Activated CD8-positive, alpha-beta T cell treated with anti-CD3 and anti-CD28 coated beads, Interleukin-2, amount 10 ng/mL, durations not matched to agents 7 days and 5 days (primary cell): ENCODE results near the gene CASZ1. TPM values are rescaled to one million over a fixed set of nuclear protein-coding genes. Genes with fewer than 3 reads are reported as not detected.

ENCODE experiments used
- ATAC-seq: fragments of 150-1000 bp; cut with Tn5 transposase; one replicate; pipeline ENCODE4 v1.10.0; 2021; ENCODE audit warnings: moderate library complexity
- CTCF ChIA-PET: fragments of 350-600 bp; sonication (Branson Sonifier 250); formaldehyde crosslinking; loops from one replicate; lab custom pipeline; 2021; ENCODE audit warnings: antibody characterized with exemption; lab: Charles Lee
- POLR2A ChIA-PET: fragments of 350-600 bp; sonication (Branson Sonifier 250); formaldehyde crosslinking; loops from one replicate; lab custom pipeline; 2021; ENCODE audit warnings: antibody characterized with exemption; lab: Charles Lee
- DNase-seq: peaks from one replicate; pipeline ENCODE4 v3.0.0-alpha.2; 2020
- H3K27ac Mint-ChIP-seq: one replicate; pipeline ENCODE4 v1.8.0; 2021; ENCODE audit warnings: mild to moderate bottlenecking, mixed read lengths
- H3K27me3 Mint-ChIP-seq: one replicate; pipeline ENCODE4 v1.8.0; 2021; ENCODE audit warnings: low read depth, mixed read lengths
- H3K36me3 Mint-ChIP-seq: one replicate; pipeline ENCODE4 v1.8.0; 2021; ENCODE audit warnings: low read depth, mixed read lengths
- H3K4me1 Mint-ChIP-seq: one replicate; pipeline ENCODE4 v1.8.0; 2021; ENCODE audit warnings: low read depth, mixed read lengths
- H3K4me3 Mint-ChIP-seq: one replicate; pipeline ENCODE4 v1.8.0; 2021; ENCODE audit warnings: mild to moderate bottlenecking, mixed read lengths
- H3K9me3 Mint-ChIP-seq: one replicate; pipeline ENCODE4 v1.8.0; 2022; ENCODE audit warnings: mixed read lengths; ENCODE audit not compliant: insufficient read depth
- total RNA-seq, 2 experiments: library from RNA; stranded (reverse); gene quantifications; one replicate each; pipeline ENCODE4 v1.2.3, GENCODE V29; 2021

The CASZ1 gene
- total RNA-seq, 2 experiments from 2014 or later, result 9.9 to 10.2 TPM

DNA sequence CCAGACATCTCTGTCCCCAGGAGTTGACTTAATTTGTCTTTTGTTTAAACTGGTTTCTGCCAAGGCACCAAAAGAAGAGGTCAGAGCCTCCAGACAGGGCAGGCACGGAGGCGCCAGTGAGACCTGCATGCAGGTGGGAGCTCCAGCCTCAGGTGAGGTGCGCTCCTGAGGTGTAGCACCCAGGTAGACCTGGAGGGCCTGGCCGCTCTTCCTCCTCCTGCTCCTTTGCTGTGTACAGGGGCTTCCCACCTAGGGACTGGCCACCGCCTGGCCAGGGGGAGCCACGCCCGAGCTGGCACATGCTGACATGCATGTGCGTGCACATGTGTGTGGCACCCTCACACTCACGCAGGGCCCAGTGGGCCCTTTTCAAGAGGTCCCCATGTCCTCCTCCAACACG lies 163.0 kb downstream of the CASZ1 start:
- Mint-ChIP-seq H3K4me3 (no peak overlapping the region), H3K27me3 (peaks cover 2% of the 10 kb centered on the region), H3K27ac (no peak overlapping the region), H3K9me3 (no peaks in the 10 kb centered on the region), H3K4me1 (peaks cover 2% of the 10 kb centered on the region), H3K36me3 (no peaks in the 10 kb centered on the region)
- ChIA-PET POLR2A (no interaction called here), CTCF (no interaction called here)
- DNase-seq (no peak), ATAC-seq (no peak)

DNA sequence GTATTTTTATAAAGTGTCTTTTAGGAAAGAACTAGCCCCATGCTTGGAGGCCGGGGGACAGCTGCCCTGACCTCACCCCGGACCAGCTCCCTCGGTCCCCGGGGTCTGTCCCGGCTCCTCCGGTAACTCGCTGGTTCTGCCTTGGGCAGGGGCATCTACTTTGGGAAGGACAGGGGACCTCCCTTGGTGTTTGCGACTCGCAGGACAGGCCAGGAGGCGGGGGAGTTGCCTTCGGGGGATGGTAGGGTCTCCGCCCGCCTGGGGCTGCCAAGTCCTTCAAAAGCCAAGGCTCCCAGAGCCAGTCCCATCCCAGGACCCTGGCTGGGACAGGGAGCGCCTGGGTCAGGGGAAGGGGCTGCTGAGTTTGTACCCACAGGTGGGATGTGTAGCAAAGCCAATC lies 163.8 kb downstream of the CASZ1 start:
- ChIA-PET POLR2A (no interaction called here), CTCF (no interaction called here)
- Mint-ChIP-seq H3K27me3 (peaks cover 2% of the 10 kb centered on the region), H3K27ac (no peak overlapping the region), H3K9me3 (no peaks in the 10 kb centered on the region), H3K36me3 (no peaks in the 10 kb centered on the region), H3K4me1 (peaks cover under 1% of the 10 kb centered on the region), H3K4me3 (no peak overlapping the region)
- ATAC-seq (no peak), DNase-seq (no peak)

DNA sequence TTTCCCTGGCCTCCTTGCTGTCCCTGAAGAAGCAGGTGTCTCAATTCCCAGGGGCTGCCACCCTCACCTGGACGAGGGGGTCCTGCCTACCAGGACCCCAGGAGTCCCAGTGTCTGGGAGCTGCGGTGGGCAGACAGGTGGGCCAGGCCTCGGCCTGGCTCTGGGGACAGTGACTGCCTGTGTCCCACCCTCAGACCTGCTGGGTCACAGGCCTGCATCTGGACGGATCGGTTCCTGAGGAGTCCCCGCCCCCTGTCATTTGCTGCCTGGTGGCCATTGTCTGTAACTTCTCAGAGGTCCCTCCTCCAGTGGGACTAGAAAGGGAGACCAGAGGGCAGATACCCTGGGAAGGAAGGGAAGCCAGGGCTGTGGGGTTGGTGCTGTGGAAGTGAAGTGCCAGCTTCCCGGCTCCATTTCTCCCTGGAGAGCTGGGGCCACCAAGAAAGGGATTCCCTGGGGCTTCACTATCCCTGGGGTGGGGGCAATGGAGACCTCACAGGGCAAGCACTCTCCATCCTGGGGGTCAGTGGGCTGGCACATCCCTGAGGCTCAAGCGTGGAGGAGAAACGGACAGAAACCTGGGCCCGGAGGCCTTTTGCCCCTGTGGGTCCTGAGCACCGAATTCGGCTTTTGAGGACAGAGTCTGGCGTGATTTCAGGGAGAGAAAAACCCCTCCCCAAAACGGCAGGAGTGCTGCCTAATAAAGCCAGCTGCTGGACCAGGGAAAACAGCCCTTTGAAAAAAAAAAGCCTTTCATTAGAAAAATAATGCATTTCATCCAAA lies 164.4 kb downstream of the CASZ1 start:
- Mint-ChIP-seq H3K9me3 (no peaks in the 10 kb centered on the region), H3K27ac (no peak overlapping the region), H3K4me3 (no peak overlapping the region), H3K27me3 (no peaks in the 10 kb centered on the region), H3K4me1 (no peaks in the 10 kb centered on the region), H3K36me3 (no peaks in the 10 kb centered on the region)
- CTCF ChIA-PET, result no interaction called here
- POLR2A ChIA-PET, result no interaction called here
- no peak for DNase-seq
- no peak for ATAC-seq

DNA sequence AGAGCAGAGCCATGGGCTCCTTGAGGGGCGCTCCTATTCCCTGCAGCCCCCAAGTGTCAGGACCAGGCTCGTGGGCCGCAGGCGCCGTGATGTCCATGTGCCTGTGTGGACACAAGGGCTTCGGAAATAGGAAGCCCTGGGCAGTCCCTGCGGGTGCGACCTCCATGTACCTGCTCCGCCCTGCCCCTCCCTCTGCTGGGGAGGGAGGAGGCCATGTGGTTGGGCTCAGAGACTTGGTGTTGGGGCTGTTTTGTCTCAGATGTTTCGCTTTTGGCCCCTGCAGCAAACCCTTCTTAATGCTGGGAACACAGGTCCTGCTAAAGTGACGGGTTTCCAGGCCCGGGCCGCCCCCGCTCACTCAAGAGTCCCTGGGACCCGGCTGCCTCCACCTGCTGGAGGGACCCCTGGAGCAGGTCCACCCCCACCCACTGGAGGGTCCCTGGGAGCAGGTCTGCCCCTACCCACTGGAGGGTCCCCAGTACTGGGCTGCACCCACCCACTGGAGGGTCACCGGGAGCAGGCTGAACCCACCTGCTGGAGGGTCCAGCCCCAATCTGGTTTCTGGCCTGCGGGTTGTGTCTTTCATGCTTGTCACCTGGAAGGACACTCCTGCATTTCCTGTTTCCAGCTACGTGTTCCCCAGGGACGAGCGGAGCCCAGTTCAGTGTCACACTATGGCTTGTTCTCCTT lies 165.2 kb downstream of the CASZ1 start:
- H3K9me3 Mint-ChIP-seq, result no peaks in the 10 kb centered on the region
- H3K4me3 Mint-ChIP-seq, result no peak overlapping the region
- DNase-seq, result no peak
- no peaks in the 10 kb centered on the region for H3K27me3 Mint-ChIP-seq
- ChIA-PET CTCF (no interaction called here), POLR2A (no interaction called here)
- no peaks in the 10 kb centered on the region for H3K4me1 Mint-ChIP-seq
- H3K27ac Mint-ChIP-seq, result no peak overlapping the region
- ATAC-seq, result no peak
- no peaks in the 10 kb centered on the region for H3K36me3 Mint-ChIP-seq

DNA sequence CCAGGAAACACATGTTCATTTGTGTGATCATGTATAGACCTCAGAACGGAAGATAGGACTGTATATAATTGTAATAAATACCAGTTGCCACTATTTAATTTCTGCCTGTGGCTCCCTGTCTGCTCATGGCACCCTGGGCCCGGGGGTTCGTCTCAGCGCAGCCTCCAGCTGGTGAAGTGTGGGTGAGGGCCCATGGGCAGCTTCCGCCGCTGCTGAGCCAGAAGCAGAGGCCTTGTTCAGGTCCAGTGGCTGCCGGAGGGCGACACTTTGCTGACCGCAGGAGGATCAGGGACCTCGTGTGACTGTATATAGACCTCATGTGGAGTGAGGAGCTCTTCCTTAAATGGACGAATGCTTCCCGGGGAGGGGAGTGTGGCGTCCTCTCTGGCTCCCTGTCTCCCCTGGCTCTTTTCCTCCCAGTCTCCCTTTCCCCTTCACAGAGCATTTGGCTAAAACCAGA lies 165.8 kb downstream of the CASZ1 start:
- ATAC-seq (no peak), DNase-seq (no peak)
- Mint-ChIP-seq H3K9me3 (no peaks in the 10 kb centered on the region), H3K36me3 (no peaks in the 10 kb centered on the region), H3K27me3 (no peaks in the 10 kb centered on the region), H3K4me3 (no peak overlapping the region), H3K4me1 (no peaks in the 10 kb centered on the region), H3K27ac (no peak overlapping the region)
- POLR2A ChIA-PET, result no interaction called here
- CTCF ChIA-PET, result interaction anchor here (0.8 kb wide), 1 partner anchor 135 kb away, joined by 4 read pairs; no protein-coding TSS in a partner anchor

DNA sequence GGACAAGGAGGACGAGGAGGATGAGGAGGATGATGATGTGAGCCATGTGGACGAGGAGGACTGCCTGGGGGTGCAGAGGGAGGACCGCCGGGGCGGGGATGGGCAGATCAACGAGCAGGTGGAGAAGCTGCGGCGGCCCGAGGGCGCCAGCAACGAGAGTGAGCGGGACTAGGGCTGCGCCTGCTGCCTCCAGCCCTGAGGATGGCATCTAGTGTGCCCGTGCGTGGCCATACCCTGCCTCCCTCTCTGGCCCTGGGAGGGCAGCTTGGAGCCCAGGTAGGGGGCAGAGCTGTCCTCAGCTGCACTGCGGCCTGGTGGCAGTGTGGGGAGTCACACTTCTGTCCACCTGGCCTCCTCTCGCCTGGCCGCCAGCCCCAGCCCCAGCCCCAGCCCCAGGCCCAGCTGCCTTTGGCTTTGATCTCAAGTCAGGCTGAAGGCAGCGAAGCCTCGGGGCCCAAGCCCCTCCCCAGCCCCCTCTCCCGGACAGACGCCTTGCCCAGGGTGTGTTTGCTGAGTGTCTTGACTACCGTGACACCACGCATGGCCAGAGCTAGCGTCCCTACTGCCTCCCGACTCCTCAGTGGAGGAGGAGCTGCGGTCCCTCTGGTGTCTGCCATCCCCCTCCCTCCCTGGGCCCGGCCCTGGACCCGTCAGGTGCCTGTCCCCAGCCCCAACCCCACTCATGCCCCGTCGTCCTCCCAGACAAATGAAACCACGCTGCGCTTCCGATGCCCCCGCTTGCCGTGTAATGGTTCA lies 166.5 kb downstream of the CASZ1 start:
- CTCF ChIA-PET, result interaction anchor here (0.8 kb wide), 1 partner anchor 135 kb away, joined by 4 read pairs; no protein-coding TSS in a partner anchor
- H3K27ac Mint-ChIP-seq, result no peak overlapping the region
- no peaks in the 10 kb centered on the region for H3K27me3 Mint-ChIP-seq
- no peak for DNase-seq
- no peaks in the 10 kb centered on the region for H3K9me3 Mint-ChIP-seq
- ATAC-seq, result no peak
- POLR2A ChIA-PET, result no interaction called here
- H3K4me1 Mint-ChIP-seq, result no peaks in the 10 kb centered on the region
- H3K4me3 Mint-ChIP-seq, result no peak overlapping the region
- H3K36me3 Mint-ChIP-seq, result no peaks in the 10 kb centered on the region

DNA sequence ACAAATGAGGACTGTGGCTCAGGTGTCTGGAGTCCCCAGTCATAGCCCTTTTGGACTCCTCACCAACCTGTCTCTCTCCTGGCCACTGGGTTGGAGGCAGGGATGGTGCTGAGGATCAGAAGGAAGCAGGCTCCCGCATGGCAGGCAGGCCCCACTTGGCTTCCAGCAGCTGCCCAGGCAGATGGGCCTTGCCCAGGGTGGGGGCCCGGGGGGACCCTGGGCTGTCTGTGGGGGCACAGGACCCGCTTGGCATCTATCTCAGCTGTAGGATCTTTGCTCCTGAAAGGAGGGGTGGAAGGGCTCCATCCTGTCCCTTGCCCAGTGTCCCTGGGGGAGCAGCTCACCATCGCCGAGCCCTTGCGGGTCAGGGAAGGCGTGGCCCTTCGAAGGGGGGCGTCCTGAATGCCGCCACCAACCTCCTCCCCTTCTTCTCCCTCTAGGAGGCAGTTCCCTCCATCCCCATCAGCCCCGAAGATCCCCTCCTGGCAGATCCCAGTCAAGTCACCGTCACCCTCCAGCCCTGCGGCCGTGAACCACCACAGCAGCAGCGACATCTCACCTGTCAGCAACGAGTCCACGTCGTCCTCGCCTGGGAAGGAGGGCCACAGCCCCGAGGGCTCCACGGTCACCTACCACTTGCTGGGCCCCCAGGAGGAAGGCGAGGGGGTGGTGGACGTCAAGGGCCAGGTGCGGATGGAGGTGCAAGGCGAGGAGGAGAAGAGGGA lies 167.2 kb downstream of the CASZ1 start:
- Mint-ChIP-seq H3K27me3 (no peaks in the 10 kb centered on the region), H3K9me3 (no peaks in the 10 kb centered on the region), H3K36me3 (peaks cover 3% of the 10 kb centered on the region), H3K4me1 (no peaks in the 10 kb centered on the region), H3K4me3 (no peak overlapping the region), H3K27ac (no peak overlapping the region)
- CTCF ChIA-PET, result no interaction called here
- ATAC-seq (no peak), DNase-seq (no peak)
- POLR2A ChIA-PET, result no interaction called here

DNA sequence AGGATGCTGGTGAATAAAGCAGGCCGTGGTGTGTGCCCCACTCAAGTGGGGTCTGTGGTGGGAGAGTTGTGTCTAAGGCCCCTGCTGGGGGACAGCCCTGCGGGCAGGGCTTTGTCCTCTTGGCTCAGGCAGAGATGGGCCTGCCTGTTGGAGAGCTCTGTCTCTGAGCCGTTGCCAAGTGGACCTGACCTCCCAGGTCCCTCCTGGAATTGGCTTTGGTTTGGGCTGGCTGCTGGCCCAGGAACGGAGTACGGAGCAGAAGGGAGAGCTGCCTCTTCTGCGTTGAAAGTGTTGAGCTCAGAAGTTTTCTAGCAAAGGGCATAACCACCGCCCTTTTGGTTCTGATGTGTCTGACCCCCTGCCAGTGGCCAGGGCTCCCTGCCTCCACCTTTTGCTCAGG lies 167.8 kb downstream of the CASZ1 start:
- H3K36me3 Mint-ChIP-seq, result peaks cover 3% of the 10 kb centered on the region
- CTCF ChIA-PET, result no interaction called here
- H3K27ac Mint-ChIP-seq, result no peak overlapping the region
- DNase-seq (no peak), ATAC-seq (no peak)
- H3K27me3 Mint-ChIP-seq, result no peaks in the 10 kb centered on the region
- H3K4me1 Mint-ChIP-seq, result no peaks in the 10 kb centered on the region
- H3K4me3 Mint-ChIP-seq, result no peak overlapping the region
- H3K9me3 Mint-ChIP-seq, result no peaks in the 10 kb centered on the region
- POLR2A ChIA-PET, result no interaction called here

DNA sequence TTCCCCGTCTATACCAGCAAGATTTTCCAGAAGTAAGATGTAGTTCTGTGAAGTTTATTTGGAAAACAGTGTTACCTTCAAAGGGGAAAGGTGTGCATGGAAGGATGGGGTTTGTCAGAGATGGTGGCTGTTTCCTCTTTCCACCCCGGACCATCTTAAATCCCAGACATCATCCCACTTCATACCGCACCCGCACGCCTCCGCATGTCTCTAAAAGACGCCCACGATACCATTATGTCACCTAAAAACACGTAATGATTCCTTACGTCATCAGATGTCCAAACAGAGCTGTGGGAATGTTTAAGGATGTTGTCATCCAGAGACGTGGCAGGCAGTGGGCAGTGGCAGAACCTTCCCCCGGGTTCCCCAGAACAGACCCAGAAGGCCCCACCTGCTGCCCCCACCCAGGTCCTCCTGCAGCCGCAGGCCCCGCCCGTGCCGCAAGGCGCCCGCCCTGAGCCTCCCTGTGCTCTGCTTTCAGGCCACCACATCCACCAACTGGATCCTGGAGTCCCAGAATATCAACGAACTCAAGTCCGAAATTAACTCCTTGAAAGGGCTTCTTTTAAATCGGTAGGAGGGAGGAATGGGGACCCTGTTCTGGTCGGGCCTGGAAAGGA lies 169.5 kb downstream of the CASZ1 start:
- CTCF ChIA-PET, result interaction anchor here (0.8 kb wide), 1 partner anchor 9 kb away, joined by 3 read pairs; no protein-coding TSS in a partner anchor
- no peak overlapping the region for H3K27ac Mint-ChIP-seq

DNA sequence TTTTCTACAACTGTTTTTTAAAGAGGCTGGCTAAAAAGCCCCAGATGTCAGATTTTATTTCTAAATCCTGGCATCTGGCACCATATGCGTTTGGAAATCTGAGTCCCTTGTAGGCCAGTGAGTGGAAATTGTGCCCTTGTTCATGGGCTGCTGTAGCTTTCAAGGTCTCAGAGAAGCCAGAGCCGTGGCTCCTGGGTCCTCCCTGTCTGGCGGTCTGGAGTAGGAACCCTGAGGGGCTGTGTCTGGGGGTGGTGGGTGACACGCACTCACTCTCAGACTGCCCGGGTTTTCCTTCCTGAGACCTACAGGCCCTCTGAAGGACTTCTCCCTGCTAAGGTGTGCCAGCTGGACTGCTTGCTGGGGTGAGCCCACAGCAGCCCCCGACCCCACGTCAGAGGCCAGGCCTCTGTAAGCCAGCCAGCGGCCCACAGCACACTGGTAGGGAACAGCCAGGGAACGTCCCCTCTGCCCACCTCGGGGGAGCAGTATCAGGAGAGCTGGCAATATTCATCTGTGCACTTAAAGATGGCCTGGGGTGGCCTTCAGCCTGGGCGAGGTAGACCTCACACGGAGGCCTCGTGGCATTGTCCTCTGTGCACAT lies 170.2 kb downstream of the CASZ1 start:
- H3K4me3 Mint-ChIP-seq, result no peak overlapping the region
- H3K4me1 Mint-ChIP-seq, result no peaks in the 10 kb centered on the region
- peaks cover 3% of the 10 kb centered on the region for H3K36me3 Mint-ChIP-seq
- POLR2A ChIA-PET, result no interaction called here
- H3K9me3 Mint-ChIP-seq, result no peaks in the 10 kb centered on the region
- H3K27ac Mint-ChIP-seq, result no peak overlapping the region
- no peak for ATAC-seq
- no peaks in the 10 kb centered on the region for H3K27me3 Mint-ChIP-seq
- no peak for DNase-seq
- CTCF ChIA-PET, result interaction anchor here (0.9 kb wide), 1 partner anchor 118 kb away, joined by 3 read pairs; no protein-coding TSS in a partner anchor

More for the DNA sequence above, 169.5 kb downstream of the CASZ1 start:
- H3K27me3 Mint-ChIP-seq, result no peaks in the 10 kb centered on the region
- no peaks in the 10 kb centered on the region for H3K9me3 Mint-ChIP-seq
- DNase-seq, result no peak
- ATAC-seq, result no peak
- POLR2A ChIA-PET, result no interaction called here
- H3K4me1 Mint-ChIP-seq, result no peaks in the 10 kb centered on the region
- H3K4me3 Mint-ChIP-seq, result no peak overlapping the region
- H3K36me3 Mint-ChIP-seq, result peaks cover 3% of the 10 kb centered on the region

DNA sequence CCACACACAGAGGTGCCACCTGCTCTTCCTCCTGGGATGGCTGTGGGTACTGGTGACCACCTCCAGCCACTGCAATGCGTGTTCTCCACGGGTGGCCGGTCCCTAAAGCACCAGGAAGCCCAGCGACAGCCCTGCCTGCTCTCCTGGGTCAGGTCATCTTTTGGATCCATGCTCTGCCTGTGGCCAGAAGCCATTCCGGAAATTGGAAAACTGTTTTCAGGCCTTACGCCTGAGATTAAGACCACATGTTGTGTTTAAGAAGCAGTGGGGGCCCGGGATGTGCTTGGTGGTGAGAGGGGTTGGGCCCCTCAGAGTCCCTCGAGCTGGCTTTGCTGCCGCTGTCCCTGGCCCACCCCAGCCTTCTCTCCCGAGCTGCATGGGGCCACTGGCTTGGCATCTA lies 170.9 kb downstream of the CASZ1 start:
- Mint-ChIP-seq H3K36me3 (peaks cover 3% of the 10 kb centered on the region), H3K27me3 (no peaks in the 10 kb centered on the region), H3K4me1 (no peaks in the 10 kb centered on the region), H3K27ac (no peak overlapping the region), H3K9me3 (no peaks in the 10 kb centered on the region), H3K4me3 (no peak overlapping the region)
- CTCF ChIA-PET, result interaction anchor here (0.9 kb wide), 1 partner anchor 117 kb away, joined by 3 read pairs; no protein-coding TSS in a partner anchor
- ATAC-seq (no peak), DNase-seq (no peak)
- POLR2A ChIA-PET, result no interaction called here
